NB4 (cell line): ENCODE measurements around the gene ATP6V1G3.
A peak's percentile ranks its signal among the peaks of the same experiment; 100 is the strongest.
"Not testable (repeated sequence)": the region's sequence is repeated elsewhere in the genome, so short reads cannot be mapped to it uniquely, and the experiment has no call there.

Source experiments
- DNase-seq: peaks from one replicate; pipeline ENCODE4 v3.0.0; 2010; ENCODE audit warnings: low read depth
- H3K4me3 ChIP-seq: one replicate; pipeline ENCODE4 v1.5.1; 2011; ENCODE audit warnings: mild to moderate bottlenecking, low read depth, low read length, moderate library complexity
- MYC ChIP-seq: IDR thresholded peaks from 2 replicates; pipeline ENCODE4 v1.6.1; 2011; ENCODE audit warnings: low read depth, low read length
- POLR2A ChIP-seq: IDR thresholded peaks from 2 replicates; pipeline ENCODE4 v1.6.1; 2011; ENCODE audit warnings: mild to moderate bottlenecking; ENCODE audit not compliant: insufficient read length; ENCODE audit errors: extremely low read depth
- TF ChIP-seq, protein P1 (sequence below): IDR thresholded peaks from one replicate; pipeline ENCODE4 v1.5.1; 2012; ENCODE audit warnings: low read depth, low read length
- TF ChIP-seq, protein P2 (sequence below): IDR thresholded peaks from 2 replicates; pipeline ENCODE4 v1.6.1; 2011; ENCODE audit warnings: low read depth, low read length

Gene ATP6V1G3, protein sequence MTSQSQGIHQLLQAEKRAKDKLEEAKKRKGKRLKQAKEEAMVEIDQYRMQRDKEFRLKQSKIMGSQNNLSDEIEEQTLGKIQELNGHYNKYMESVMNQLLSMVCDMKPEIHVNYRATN

DNA sequence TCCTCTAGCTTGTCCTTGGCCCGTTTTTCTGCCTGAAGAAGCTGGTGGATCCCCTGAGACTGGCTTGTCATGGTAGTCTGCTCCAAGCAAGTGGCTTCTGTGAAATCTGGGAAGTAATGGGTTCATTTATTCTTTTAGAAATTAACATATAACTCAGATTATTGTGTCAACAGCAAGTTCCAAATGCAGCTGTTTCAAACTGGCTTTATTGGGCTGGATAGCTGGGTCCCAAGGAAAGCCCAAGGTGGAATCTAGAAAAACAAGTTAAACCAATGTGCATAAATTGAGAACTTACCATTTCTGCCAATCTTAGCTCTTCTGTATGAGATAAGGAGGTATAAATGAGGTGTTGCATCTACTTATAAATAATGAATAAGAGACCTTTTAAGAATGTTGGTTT, at the start of gene ATP6V1G3:
Gene ATP6V1G3, minus strand, starts transcription at position 101 of the 400 bp plus-strand sequence. Its CDS starts 30 bp downstream, at position 71.
- DNase-seq, result no peak
- H3K4me3 ChIP-seq, result no peak within 1 kb of the TSS
- no peak for TF ChIP-seq POLR2A
- TF ChIP-seq, protein P1, sequence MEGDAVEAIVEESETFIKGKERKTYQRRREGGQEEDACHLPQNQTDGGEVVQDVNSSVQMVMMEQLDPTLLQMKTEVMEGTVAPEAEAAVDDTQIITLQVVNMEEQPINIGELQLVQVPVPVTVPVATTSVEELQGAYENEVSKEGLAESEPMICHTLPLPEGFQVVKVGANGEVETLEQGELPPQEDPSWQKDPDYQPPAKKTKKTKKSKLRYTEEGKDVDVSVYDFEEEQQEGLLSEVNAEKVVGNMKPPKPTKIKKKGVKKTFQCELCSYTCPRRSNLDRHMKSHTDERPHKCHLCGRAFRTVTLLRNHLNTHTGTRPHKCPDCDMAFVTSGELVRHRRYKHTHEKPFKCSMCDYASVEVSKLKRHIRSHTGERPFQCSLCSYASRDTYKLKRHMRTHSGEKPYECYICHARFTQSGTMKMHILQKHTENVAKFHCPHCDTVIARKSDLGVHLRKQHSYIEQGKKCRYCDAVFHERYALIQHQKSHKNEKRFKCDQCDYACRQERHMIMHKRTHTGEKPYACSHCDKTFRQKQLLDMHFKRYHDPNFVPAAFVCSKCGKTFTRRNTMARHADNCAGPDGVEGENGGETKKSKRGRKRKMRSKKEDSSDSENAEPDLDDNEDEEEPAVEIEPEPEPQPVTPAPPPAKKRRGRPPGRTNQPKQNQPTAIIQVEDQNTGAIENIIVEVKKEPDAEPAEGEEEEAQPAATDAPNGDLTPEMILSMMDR, result no peak
- TF ChIP-seq MYC, result no peak
- TF ChIP-seq, protein P2, sequence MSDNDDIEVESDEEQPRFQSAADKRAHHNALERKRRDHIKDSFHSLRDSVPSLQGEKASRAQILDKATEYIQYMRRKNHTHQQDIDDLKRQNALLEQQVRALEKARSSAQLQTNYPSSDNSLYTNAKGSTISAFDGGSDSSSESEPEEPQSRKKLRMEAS, result no peak

DNA sequence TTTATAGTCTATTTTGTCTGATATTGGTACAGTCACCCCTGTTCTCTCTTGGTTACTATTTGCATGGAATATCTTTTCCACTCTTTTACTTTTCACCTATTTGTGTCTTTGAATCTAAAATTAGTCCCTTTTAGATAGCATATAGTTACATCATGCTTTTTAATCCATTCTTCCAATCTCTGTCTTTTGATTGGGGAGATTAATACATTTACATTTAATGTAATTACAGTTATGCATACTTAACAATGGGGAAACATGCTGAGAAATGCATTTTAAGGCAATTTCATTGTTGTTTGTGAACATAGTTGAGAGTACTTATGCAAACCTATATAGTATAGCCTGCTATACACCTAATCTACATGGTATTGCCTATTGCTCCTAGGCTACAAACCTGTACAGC, 48.4 kb upstream of the ATP6V1G3 start:
- no peak for DNase-seq
- TF ChIP-seq POLR2A (no peak), MYC (no peak)
- TF ChIP-seq, protein P1, result no peak
- TF ChIP-seq, protein P2, result no peak
- no peak overlapping the region for H3K4me3 ChIP-seq

DNA sequence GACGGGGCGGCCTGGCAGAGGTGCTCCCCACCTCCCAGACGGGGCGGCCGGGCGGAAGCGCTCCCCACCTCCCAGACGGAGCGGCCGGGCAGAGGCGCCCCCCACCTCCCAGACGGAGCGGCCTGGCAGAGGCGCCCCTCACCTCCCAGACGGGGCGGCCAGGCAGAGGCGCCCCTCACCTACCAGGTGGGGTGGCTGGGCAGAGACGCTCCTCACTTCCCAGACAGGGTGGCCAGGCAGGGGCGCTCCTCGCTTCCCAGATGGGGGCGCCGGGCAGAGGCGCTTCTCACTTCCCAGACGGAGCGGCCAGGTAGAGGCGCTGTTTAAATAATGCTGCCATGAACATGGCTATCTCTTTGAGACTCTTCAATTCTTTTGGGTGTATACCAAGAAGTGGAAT, 43.7 kb upstream of the ATP6V1G3 start:
- TF ChIP-seq POLR2A, result no peak
- TF ChIP-seq, protein P1, result no peak

DNA sequence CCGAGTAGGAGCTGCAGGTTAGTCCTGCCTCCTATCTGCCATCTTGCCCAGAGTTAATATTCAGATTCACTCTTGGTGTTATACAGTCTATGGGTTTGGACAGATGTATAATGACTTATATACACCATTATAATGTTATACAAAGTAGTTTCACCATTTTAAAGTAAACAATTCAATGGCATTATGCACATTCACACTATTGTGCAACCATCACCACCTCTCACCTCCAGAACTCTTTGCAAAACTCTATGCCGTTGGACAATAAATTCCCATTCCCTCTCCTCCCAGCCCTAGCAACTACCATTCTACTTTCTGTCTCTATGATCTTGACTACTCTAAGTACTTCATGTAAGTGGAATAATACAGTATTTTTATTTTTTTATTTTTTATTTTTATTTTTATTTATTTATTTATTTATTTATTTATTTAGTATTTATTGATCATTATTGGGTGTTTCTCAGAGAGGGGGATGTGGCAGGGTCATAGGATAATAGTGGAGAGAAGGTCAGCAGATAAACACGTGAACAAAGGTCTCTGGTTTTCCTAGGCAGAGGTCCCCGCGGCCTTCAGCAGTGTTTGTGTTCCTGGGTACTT, 42.8 kb upstream of the ATP6V1G3 start:
- DNase-seq, H3K4me3 ChIP-seq: not testable (repeated sequence)

More for the DNA sequence above, 43.7 kb upstream of the ATP6V1G3 start:
- no peak overlapping the region for H3K4me3 ChIP-seq
- no peak for DNase-seq

DNA sequence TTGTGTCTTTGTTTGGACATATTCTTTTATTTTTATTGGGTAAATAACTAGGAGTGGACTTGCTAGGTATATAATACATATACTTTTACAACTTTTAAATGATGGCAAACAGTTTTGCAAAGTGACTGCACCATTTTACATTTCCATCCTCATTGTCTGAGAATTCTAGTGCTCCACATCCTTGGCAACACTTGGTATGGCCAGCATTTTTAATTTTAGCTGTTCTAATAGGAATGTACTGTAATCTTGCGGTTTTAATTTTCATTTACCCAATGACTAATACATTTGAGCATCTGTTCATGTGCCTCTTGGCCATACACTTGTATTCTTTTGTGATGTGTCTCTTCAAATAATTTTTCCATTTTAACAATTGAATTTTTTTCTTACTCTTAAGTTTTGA, 37.0 kb upstream of the ATP6V1G3 start:
- TF ChIP-seq, protein P2, result no peak
- TF ChIP-seq, protein P1, result no peak
- TF ChIP-seq MYC (no peak), POLR2A (no peak)
- no peak for DNase-seq

DNA sequence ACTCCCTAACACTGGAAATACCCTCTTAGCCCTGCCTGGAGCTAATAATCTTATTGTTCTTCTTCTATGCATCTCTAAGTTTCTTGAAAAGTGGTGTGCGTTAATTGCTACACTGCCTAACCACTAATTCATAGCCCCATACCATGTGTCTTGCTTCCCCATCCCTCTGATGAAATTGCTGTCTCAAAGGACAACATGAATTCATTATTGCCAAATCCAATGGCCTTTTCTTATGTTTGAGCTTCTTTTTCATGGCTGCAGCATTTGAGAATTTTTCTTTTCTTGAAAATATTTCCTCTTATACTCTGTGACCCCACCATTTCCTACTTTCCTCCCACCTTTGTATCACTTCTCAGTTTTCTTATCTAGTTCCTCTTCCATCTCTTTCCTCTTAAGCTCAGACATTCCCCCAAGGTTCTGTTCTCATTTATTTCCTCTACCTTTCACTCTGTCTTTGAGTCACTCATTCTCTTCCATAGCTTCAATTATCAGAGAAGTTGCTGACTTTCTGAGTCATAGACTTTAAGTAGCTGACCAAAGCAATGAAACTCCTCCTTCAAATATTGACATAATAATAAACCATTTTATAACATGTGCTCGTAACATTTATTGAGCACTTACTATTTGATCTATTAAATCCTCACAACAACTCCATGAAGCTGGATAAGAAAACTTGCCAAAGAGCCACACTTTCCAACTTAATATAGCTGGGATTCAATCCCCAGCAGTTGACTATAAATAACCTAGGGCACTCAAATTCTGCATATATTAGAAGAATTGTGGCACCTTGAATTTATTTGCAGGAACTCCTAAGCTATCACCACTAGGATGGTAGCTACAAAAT, 35.5 kb upstream of the ATP6V1G3 start:
- no peak overlapping the region for H3K4me3 ChIP-seq
- no peak for TF ChIP-seq MYC
- TF ChIP-seq, protein P2, result no peak
- DNase-seq, result peak; percentile 47

More for the DNA sequence above, 37.0 kb upstream of the ATP6V1G3 start:
- H3K4me3 ChIP-seq, result no peak overlapping the region
